Kidney (tissue), 14 donors: Measurements from ENCODE around the gene CSNK1G2. TPM values are rescaled to one million over a fixed set of nuclear protein-coding genes. Genes with fewer than 3 reads are reported as not detected.

Experiments used
- DNase-seq, 5 donors: peaks; one replicate each; pipeline ENCODE4 v3.0.0-alpha.2; 2013 to 2020
- FAIRE-seq: peaks from 2 replicates; lab custom pipeline; 2012; peaks lifted over from hg19 to GRCh38; lab: Jason Lieb, UNC
- H3K27ac ChIP-seq, 2 donors: one replicate each; pipeline ENCODE4 v1.7.0; 2013; ENCODE audit warnings: low read depth in 2 of 2, low read length in 2 of 2, inconsistent platforms in 1 of 2
- H3K27me3 ChIP-seq: one replicate; pipeline ENCODE4 v1.7.1; 2013; ENCODE audit warnings: low read length, inconsistent platforms; ENCODE audit not compliant: control insufficient read depth, insufficient read depth
- H3K36me3 ChIP-seq, 3 donors: one replicate each; pipeline versions ENCODE4 v1.7.0 to v1.7.1; 2013; ENCODE audit warnings: low read length in 3 of 3, control low read depth in 1 of 3, inconsistent platforms in 1 of 3; ENCODE audit not compliant: insufficient read depth in 3 of 3, control insufficient read depth in 2 of 3
- H3K4me1 ChIP-seq, 3 donors: one replicate each; pipeline versions ENCODE4 v1.7.0 to v1.7.1; 2013; ENCODE audit warnings: low read length in 3 of 3, inconsistent platforms in 1 of 3, low read depth in 1 of 3; ENCODE audit not compliant: control insufficient read depth in 2 of 3, insufficient read depth in 2 of 3
- H3K4me3 ChIP-seq, 3 donors: one replicate each; pipeline versions ENCODE4 v1.7.0 to v1.8.1; 2013; ENCODE audit warnings: low read length in 3 of 3, control low read depth in 1 of 3, inconsistent platforms in 1 of 3
- H3K9ac ChIP-seq, 3 donors: one replicate each; pipeline versions ENCODE4 v1.7.0 to v1.7.1; 2013; ENCODE audit warnings: low read length in 3 of 3, control low read depth in 1 of 3, inconsistent platforms in 1 of 3
- H3K9me3 ChIP-seq, 3 donors: one replicate each; pipeline versions ENCODE4 v1.7.0 to v1.7.1; 2013; ENCODE audit warnings: low read length in 3 of 3, control low read depth in 1 of 3, inconsistent platforms in 1 of 3; ENCODE audit not compliant: control insufficient read depth in 2 of 3, insufficient read depth in 1 of 3
- intact Hi-C: fragments of 100-400 bp; cut with DNase I; formaldehyde crosslinking; loops from one replicate; pipeline ENCODE4 v1.11.1; 2022
- polyA plus RNA-seq: library from polyadenylated mRNA; stranded (reverse); fragments of 350-450 nt; fragmentation: Illumina TruSeq; extraction: RNeasy Lipid Tissue Mini Kit (QIAGEN cat#74804); gene quantifications from one replicate; pipeline ENCODE4 v1.2.3, GENCODE V29; 2014; ENCODE audit warnings: low read depth, low replicate concordance; ENCODE audit not compliant: insufficient read depth
- total RNA-seq: library from RNA; stranded (reverse); fragmentation: NEBNext Ultra II Directional; extraction: Animal tissue kit (Norgen Biotek cat#: 25700); gene quantifications from one replicate; pipeline ENCODE4 v1.2.1, GENCODE V29; 2021
- TF ChIP-seq, protein P1 (sequence below): IDR thresholded peaks from 3 replicates; pipeline ENCODE4 v1.5.1; 2012; ENCODE audit warnings: mild to moderate bottlenecking, moderate library complexity, borderline replicate concordance; ENCODE audit not compliant: insufficient read depth; ENCODE audit errors: extremely low read depth
- donor health status: control.
- donor health status: control.
- donor health status: control.
- donor health status: control.
- donor health status: control.
- donor health status: DM: yes; HTN: yes; CAD: no.
- donor health status: Normal renal cell carcinoma (clear cell type).

Gene CSNK1G2
- total and polyA plus RNA-seq, 2 donors from 2014 or later = 33.1 to 66.2 TPM

DNA sequence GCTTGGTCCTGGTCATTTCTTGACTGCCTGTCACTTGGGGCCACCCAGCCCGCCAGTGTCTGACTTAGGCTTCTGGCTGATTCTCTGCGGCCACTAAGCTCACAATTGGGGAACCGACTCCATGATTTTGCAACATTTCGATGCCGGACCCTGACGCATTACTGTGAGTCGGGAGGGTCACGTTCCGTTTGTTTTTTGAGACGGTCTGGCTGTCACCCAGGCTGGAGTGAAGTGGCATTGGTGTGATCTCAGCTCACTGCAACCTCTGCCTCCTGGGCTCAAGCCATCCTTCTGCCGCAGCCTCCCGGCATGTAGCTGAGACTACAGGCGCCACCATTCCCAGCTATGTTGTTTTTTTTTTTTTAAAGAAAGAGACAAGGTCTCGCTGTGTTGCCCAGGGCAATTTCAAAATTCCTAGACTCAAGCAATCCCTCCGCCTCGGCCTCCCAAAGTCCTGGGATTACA is 39.0 kb upstream of the CSNK1G2 start:
- H3K36me3 ChIP-seq = no peaks in the 10 kb centered on the region
- H3K4me3 ChIP-seq = no peak overlapping the region
- no peaks in the 10 kb centered on the region for H3K27me3 ChIP-seq
- intact Hi-C loops = no loop called here
- no peak overlapping the region for H3K27ac ChIP-seq
- no peaks in the 10 kb centered on the region for H3K9me3 ChIP-seq
- H3K9ac ChIP-seq = no peak overlapping the region
- FAIRE-seq (no peak), DNase-seq (no peak)
- H3K4me1 ChIP-seq = peaks cover 0 to 7% (median 5%) of the 10 kb centered on the region in 3 donors
- TF ChIP-seq, protein P1, sequence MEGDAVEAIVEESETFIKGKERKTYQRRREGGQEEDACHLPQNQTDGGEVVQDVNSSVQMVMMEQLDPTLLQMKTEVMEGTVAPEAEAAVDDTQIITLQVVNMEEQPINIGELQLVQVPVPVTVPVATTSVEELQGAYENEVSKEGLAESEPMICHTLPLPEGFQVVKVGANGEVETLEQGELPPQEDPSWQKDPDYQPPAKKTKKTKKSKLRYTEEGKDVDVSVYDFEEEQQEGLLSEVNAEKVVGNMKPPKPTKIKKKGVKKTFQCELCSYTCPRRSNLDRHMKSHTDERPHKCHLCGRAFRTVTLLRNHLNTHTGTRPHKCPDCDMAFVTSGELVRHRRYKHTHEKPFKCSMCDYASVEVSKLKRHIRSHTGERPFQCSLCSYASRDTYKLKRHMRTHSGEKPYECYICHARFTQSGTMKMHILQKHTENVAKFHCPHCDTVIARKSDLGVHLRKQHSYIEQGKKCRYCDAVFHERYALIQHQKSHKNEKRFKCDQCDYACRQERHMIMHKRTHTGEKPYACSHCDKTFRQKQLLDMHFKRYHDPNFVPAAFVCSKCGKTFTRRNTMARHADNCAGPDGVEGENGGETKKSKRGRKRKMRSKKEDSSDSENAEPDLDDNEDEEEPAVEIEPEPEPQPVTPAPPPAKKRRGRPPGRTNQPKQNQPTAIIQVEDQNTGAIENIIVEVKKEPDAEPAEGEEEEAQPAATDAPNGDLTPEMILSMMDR = no peak

- no peak overlapping the region for H3K4me3 ChIP-seq
- TF ChIP-seq, protein P1 = no peak
- H3K9me3 ChIP-seq = no peaks in the 10 kb centered on the region
- peaks cover 0 to 13% (median 5%) of the 10 kb centered on the region in 3 donors for H3K4me1 ChIP-seq
- FAIRE-seq (no peak), DNase-seq (no peak)
- intact Hi-C loops = no loop called here
- no peaks in the 10 kb centered on the region for H3K36me3 ChIP-seq
- no peak overlapping the region for H3K9ac ChIP-seq
- H3K27ac ChIP-seq = no peak overlapping the region
- H3K27me3 ChIP-seq = no peaks in the 10 kb centered on the region
These were observed 38.0 kb upstream of the CSNK1G2 start for GRCh38 chr19:1902923-1903322.

GRCh38 chr19:1904860-1905109 is 36.2 kb upstream of the CSNK1G2 start:
- Histone ChIP-seq H3K9me3 (no peaks in the 10 kb centered on the region), H3K4me1 (peaks cover 0 to 20% (median 5%) of the 10 kb centered on the region in 3 donors), H3K4me3 (no peak overlapping the region), H3K27ac (peak overlapping the region; percentile 73 to 82), H3K36me3 (no peaks in the 10 kb centered on the region), H3K9ac (peak overlapping the region in 1 of 3 donors; percentile 48), H3K27me3 (no peaks in the 10 kb centered on the region)
- intact Hi-C loops = no loop called here
- TF ChIP-seq, protein P1 = no peak
- FAIRE-seq (no peak), DNase-seq (no peak)

DNA sequence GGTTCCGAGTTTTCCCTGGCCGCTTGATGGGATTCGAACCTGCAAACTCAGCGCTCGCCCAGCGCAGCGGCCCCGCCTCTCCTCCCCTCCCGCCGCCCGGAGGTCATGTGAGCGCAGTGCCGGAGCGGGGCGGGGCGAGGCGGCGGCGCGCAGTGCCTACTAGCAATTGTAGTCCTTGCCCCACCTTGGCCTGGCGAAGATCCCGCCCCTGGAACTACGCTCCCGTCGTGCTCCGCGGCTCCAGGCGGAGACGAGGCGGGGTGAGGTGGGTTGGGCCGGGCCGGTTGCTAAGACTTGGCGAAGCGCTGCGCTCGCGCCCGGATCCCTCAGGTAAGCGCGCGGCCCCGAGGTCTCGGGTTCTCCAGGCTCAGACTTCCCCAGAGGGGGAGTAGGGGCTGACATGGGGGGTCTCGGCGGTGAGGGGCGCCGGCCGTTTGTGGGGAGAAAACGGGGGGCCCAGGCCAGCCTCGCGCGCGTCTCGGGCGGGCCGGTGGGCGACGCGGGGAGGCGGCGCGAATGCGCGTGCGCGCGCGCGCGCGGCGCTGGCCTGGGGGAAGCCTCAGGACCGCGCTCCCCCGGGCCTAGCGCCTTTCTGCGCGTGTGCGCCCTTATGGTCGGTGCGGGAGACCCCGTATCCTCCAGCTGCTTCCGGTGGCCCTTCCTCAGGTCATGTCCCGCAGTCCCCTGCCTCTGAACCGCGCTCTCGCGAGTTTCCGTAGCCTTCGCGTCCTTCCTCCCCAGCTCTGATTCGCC is 35.7 kb upstream of the CSNK1G2 start, which contains the start of the genes ADAT3 and SCAMP4:
ADAT3 (plus strand) TSS at position 290 of the 753 bp plus-strand sequence. CDS start 6,649 bp downstream, outside the sequence.
SCAMP4 (plus strand) TSS at position 290 of the 753 bp plus-strand sequence. CDS start 9,621 bp downstream, outside the sequence.
- DNase-seq = peak; percentile 99 to 100 (median 99)
- H3K4me1 ChIP-seq = peaks cover 0 to 23% (median 5%) of the 10 kb centered on the region in 3 donors
- peak; percentile 11 for FAIRE-seq
- H3K36me3 ChIP-seq = no peaks in the 10 kb centered on the region
- peak within 1 kb of the TSS; percentile 52 to 87 (median 83) for H3K4me3 ChIP-seq
- no peaks in the 10 kb centered on the region for H3K9me3 ChIP-seq
- H3K27me3 ChIP-seq = no peaks in the 10 kb centered on the region
- intact Hi-C loops = no loop called here
- peak within 1 kb of the TSS; percentile 74 to 82 for H3K27ac ChIP-seq
- TF ChIP-seq, protein P1 = no peak
- H3K9ac ChIP-seq = peak within 1 kb of the TSS; percentile 29 to 71 (median 66)
